Adrenal gland (tissue), 5 donors: ENCODE data around the gene CAD.

ENCODE experiments used
- POLR2A ChIP-seq, 2 donors: fragments of 450-650 bp; IDR thresholded peaks; one replicate each; pipeline ENCODE4 v1.6.1; 2017; ENCODE audit warnings: antibody characterized with exemption in 2 of 2, mild to moderate bottlenecking in 2 of 2, moderate library complexity in 1 of 2
- TF ChIP-seq, protein P1 (sequence below), 6 experiments: fragments of 450-650 bp in 4 of 6; fragments of 200-600 bp in 2 of 6; sonication (generic) in 1 of 6; IDR thresholded peaks; 1 replicate in 5 of 6; 2 replicates in 1 of 6; pipeline versions ENCODE4 v1.5.1 to v1.8.0; 2016 to 2021; ENCODE audit warnings: antibody characterized with exemption in 6 of 6, mild to moderate bottlenecking in 2 of 6, moderate library complexity in 1 of 6
- donor health status: DM: no; HTN: no; CAD: no.

DNA sequence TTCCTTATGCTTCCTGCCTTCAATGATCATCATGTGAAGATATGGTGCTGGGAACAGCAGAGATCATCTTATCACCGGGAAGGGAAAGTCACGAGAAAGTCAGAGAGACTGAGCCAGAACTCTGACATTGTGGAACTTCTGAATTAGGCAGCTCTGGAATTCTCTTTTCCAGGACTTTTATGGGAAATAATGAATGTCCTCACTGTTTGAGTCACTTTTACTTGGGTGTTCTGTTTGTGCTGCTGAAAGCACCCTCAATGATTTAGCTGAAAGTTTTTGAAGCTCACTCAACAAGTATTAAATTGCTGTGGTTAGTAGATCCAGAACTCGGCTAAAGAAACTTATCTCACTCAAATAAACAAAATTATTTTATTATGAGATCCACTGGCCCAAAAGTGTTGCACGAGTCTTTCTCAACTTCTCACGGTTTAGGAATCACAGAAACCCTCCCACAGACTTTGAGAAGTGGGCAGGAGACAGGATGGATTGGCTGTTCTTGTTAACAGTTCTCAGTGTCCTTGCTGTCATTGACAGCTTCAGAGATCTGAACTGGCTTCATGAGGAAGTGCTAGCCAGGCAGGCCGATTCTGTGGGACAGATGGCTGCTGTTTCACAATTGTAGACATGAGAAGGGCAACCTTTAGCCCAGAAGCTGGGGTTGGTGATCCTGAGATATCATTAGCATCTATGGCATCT lies 31.7 kb upstream of the CAD start:
- no peak for TF ChIP-seq POLR2A (IDR thresholded peaks at IDR 0.05)
- TF ChIP-seq, protein P1, sequence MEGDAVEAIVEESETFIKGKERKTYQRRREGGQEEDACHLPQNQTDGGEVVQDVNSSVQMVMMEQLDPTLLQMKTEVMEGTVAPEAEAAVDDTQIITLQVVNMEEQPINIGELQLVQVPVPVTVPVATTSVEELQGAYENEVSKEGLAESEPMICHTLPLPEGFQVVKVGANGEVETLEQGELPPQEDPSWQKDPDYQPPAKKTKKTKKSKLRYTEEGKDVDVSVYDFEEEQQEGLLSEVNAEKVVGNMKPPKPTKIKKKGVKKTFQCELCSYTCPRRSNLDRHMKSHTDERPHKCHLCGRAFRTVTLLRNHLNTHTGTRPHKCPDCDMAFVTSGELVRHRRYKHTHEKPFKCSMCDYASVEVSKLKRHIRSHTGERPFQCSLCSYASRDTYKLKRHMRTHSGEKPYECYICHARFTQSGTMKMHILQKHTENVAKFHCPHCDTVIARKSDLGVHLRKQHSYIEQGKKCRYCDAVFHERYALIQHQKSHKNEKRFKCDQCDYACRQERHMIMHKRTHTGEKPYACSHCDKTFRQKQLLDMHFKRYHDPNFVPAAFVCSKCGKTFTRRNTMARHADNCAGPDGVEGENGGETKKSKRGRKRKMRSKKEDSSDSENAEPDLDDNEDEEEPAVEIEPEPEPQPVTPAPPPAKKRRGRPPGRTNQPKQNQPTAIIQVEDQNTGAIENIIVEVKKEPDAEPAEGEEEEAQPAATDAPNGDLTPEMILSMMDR (IDR thresholded peaks at IDR 0.05): no peak
